22Rv1 (cell line): Measurements from ENCODE around the gene ABO.

Source experiments
- CTCF ChIP-seq: fragments of 450-650 bp; IDR thresholded peaks from 2 replicates; pipeline ENCODE4 v1.5.1; 2017; ENCODE audit warnings: mild to moderate bottlenecking
- ZFX ChIP-seq: fragments of 450-650 bp; IDR thresholded peaks from 2 replicates; pipeline ENCODE4 v1.6.1; 2017; ENCODE audit warnings: antibody characterized with exemption, borderline replicate concordance

GRCh38 chr9:133257465-133257956, 17.5 kb downstream of the ABO start:
- TF ChIP-seq CTCF (no peak), ZFX (no peak)
